AG04450 (cell line): ENCODE results near the gene KIAA0825. TPM values are rescaled to one million over a fixed set of nuclear protein-coding genes. Genes with fewer than 3 reads are reported as not detected.

Source experiments
- CTCF ChIA-PET: fragments of 300-600, 350-600 bp; formaldehyde crosslinking; extraction: SDS; loops from one replicate; lab custom pipeline; 2022; ENCODE audit warnings: antibody characterized with exemption, inconsistent platforms; lab: Charles Lee
- POLR2A ChIA-PET: fragments of 350-600 bp; formaldehyde crosslinking; extraction: SDS; loops from one replicate; lab custom pipeline; 2021; ENCODE audit warnings: antibody characterized with exemption, inconsistent platforms; lab: Yijun Ruan, JAX
- DNase-seq: peaks from one replicate; pipeline ENCODE4 v3.0.0-alpha.2; 2011; ENCODE audit warnings: low read depth, low spot score
- H3K27ac ChIP-seq: one replicate; pipeline ENCODE4 v1.5.1; 2012; ENCODE audit warnings: low read depth, low read length, control low read depth
- H3K27me3 ChIP-seq: one replicate; pipeline ENCODE4 v1.6.0; 2012; ENCODE audit warnings: low read length; ENCODE audit not compliant: control insufficient read depth, insufficient read depth
- H3K4me3 ChIP-seq: 2 replicates; pipeline ENCODE4 v1.5.1; 2011; ENCODE audit warnings: mild to moderate bottlenecking, low read depth, low read length, control low read depth
- H3K9me3 ChIP-seq: 2 replicates; pipeline ENCODE4 v1.5.1; 2012; ENCODE audit warnings: low read length; ENCODE audit not compliant: control insufficient read depth, insufficient read depth
- polyA plus RNA-seq: library from polyadenylated mRNA; depleted of rRNA; stranded (reverse); fragments of >200 nt; gene quantifications from 2 replicates; pipeline ENCODE4 v1.2.3, GENCODE V29; 2011
- TF ChIP-seq, protein P1 (sequence below): IDR thresholded peaks from 2 replicates; pipeline ENCODE4 v1.5.1; 2011; ENCODE audit warnings: low read depth, low read length, control low read depth, inconsistent platforms

The KIAA0825 gene
- polyA plus RNA-seq, 1 experiment = 2.1 TPM

DNA sequence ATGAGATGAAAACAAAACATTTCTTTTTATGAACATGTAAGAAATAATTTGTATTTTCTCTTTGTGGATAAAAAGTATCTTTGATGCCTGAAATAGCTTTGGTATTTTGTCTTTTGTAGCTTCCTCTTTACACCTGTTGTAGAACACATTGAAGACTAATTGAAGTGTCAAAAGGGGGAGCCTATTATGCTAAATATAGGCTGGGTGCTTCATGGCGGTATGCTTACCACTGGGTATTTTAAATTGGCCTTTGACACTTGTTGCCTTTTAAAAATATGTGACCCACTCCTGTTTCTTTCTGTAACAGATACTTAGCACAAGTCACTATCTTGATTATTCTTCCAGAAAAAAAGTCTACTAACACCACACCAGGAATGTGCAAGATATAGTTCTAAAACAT lies 226.4 kb downstream of the KIAA0825 start:
- no peak overlapping the region for H3K4me3 ChIP-seq
- H3K27me3 ChIP-seq = no peaks in the 10 kb centered on the region
- ChIA-PET CTCF (no interaction called here), POLR2A (no interaction called here)
- no peak for DNase-seq
- H3K9me3 ChIP-seq = no peaks in the 10 kb centered on the region
- TF ChIP-seq, protein P1, sequence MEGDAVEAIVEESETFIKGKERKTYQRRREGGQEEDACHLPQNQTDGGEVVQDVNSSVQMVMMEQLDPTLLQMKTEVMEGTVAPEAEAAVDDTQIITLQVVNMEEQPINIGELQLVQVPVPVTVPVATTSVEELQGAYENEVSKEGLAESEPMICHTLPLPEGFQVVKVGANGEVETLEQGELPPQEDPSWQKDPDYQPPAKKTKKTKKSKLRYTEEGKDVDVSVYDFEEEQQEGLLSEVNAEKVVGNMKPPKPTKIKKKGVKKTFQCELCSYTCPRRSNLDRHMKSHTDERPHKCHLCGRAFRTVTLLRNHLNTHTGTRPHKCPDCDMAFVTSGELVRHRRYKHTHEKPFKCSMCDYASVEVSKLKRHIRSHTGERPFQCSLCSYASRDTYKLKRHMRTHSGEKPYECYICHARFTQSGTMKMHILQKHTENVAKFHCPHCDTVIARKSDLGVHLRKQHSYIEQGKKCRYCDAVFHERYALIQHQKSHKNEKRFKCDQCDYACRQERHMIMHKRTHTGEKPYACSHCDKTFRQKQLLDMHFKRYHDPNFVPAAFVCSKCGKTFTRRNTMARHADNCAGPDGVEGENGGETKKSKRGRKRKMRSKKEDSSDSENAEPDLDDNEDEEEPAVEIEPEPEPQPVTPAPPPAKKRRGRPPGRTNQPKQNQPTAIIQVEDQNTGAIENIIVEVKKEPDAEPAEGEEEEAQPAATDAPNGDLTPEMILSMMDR = no peak
- no peak overlapping the region for H3K27ac ChIP-seq

DNA sequence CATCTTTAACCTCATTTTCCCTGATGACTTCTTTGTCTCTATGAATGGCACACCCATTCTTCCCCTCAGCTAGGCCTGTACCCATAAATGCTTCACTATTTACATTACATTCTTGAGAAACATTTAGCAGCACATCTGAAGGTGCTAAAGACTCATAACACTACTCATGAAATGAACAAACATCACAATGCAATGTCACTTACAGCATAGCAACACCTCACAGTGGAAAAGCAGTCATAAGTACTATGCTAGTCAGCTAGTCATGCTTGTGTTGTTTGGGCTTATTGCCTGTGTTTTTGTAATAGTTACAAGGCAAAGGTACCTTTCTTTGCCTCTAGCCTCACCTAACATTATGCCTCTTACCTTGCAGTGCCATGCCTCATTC lies 228.9 kb downstream of the KIAA0825 start:
- Histone ChIP-seq H3K27ac (no peak overlapping the region), H3K4me3 (no peak overlapping the region), H3K9me3 (no peaks in the 10 kb centered on the region), H3K27me3 (no peaks in the 10 kb centered on the region)
- TF ChIP-seq, protein P1 = no peak
- POLR2A ChIA-PET = no interaction called here
- no peak for DNase-seq
- CTCF ChIA-PET = interaction anchor here (1.7 kb wide), 1 partner anchor 9 kb away, joined by 7 read pairs; no protein-coding TSS in a partner anchor

DNA sequence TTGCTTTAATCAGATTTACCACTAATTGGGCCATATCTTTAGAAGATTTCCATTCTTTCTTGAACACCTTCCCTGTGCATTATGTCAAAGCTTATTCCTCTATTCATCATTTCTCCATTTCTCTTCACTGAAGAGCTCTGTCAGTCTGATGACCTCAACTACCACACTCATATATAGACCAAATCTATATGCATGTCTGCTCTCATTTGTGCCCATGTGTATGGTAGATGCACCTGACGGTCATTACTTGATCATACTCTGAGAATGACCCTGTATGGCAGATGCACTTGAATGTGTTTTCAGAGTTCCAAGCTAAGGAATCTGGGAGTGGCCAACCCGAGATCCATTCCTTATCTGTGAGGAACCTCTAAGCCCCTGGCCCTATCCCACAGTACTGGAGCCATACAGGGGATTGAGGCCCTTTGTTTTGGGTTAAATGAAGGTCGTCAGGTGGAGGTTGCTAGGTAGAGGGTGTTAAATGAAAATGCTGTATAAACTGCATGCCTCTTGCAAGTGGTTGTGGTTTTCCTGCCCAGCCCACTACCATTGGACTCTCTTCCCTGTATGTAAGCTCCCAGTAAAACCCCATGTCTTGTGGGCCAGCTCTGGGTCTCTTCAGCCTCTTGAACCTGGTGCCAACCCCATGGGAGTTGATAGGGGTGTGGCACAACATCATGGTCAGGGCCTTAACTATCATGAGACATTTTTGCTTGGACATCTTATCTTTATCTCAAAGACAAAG lies 229.5 kb downstream of the KIAA0825 start:
- no peaks in the 10 kb centered on the region for H3K9me3 ChIP-seq
- ChIA-PET POLR2A (no interaction called here), CTCF (interaction anchor here (0.6 kb wide), 1 partner anchor 594 kb away, joined by 4 read pairs; no protein-coding TSS in a partner anchor)
- no peak overlapping the region for H3K27ac ChIP-seq
- no peak overlapping the region for H3K4me3 ChIP-seq
- TF ChIP-seq, protein P1 = no peak
- H3K27me3 ChIP-seq = no peaks in the 10 kb centered on the region
- DNase-seq = no peak

DNA sequence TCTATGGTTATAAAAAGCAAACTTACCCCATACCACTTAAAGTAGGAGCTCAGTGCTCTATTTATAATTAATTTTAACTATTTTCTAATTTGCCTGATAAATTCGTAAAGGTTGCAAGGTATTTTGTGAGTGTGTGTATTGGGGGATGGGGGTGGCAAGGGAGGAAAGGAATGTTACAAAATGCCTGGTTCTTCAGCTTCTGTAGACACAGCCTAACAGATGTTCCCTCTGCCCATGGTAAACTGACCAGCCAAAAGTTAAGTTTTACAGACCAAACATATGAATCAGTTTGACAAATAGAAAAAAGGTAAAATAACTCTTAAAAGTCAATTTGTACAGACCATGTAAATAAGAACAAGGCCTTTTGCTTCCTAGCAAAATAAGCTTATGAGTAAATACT lies 232.6 kb downstream of the KIAA0825 start:
- no peak overlapping the region for H3K27ac ChIP-seq
- no peak for DNase-seq
- ChIA-PET CTCF (interaction anchor here (0.5 to 1.1 kb wide), 2 partner anchors 10 to 12 kb away, joined by 3 to 5 read pairs; no protein-coding TSS in a partner anchor), POLR2A (no interaction called here)
- H3K4me3 ChIP-seq = no peak overlapping the region
- no peaks in the 10 kb centered on the region for H3K27me3 ChIP-seq
- TF ChIP-seq, protein P1 = no peak
- no peaks in the 10 kb centered on the region for H3K9me3 ChIP-seq

DNA sequence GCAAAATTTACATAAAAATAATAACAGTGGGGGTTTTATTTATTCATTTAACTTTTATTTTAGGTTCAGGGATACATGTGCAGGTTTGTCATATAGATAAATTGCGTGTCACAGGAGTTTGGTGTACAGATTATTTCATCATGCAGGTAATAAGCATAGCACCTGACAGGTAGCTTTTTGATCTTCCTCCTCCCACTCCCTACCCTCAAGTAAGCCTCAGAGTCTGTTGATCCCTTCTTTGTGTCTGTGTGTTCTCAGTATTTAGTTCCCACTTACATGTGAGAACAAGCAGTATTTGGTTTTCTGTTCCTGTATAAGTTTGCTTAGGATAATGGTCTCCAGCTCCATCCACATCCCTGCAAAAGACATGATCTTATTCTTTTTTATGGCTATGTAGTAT lies 240.3 kb downstream of the KIAA0825 start:
- POLR2A ChIA-PET = no interaction called here
- no peak for DNase-seq
- Histone ChIP-seq H3K9me3 (no peaks in the 10 kb centered on the region), H3K4me3 (no peak overlapping the region), H3K27me3 (no peaks in the 10 kb centered on the region), H3K27ac (no peak overlapping the region)
- TF ChIP-seq, protein P1 = no peak
- CTCF ChIA-PET = no interaction called here
